WTC11 (cell line): ENCODE data around the gene TMEM167A. TPM values are rescaled to one million over a fixed set of nuclear protein-coding genes. Genes with fewer than 3 reads are reported as not detected.

Experiments used
- ATAC-seq: fragments of 200-7000 bp; cut with Tn5 transposase; 2 replicates; pipeline ENCODE4 v1.10.0; 2021; ENCODE audit warnings: mild to moderate bottlenecking, moderate library complexity
- CTCF ChIA-PET: fragments of 300-600 bp; sonication (Branson Sonifier 250); formaldehyde crosslinking; loops from one replicate; lab custom pipeline; 2021; ENCODE audit warnings: antibody characterized with exemption; lab: Charles Lee
- POLR2A ChIA-PET: fragments of 350-600 bp; sonication (Branson Sonifier 250); formaldehyde crosslinking; loops from one replicate; lab custom pipeline; 2021; ENCODE audit warnings: antibody characterized with exemption; lab: Charles Lee
- DNase-seq: peaks from one replicate; pipeline ENCODE4 v3.0.0; 2021; ENCODE audit warnings: low spot score
- H3K27ac Mint-ChIP-seq: 2 replicates; pipeline ENCODE4 v1.8.0; 2021; ENCODE audit warnings: mixed read lengths
- H3K27me3 Mint-ChIP-seq: 2 replicates; pipeline ENCODE4 v1.8.0; 2021; ENCODE audit warnings: low read depth, mild to moderate bottlenecking, moderate library complexity, mixed read lengths
- H3K36me3 Mint-ChIP-seq: 2 replicates; pipeline ENCODE4 v1.8.0; 2021; ENCODE audit warnings: mixed read lengths
- H3K4me1 Mint-ChIP-seq: 2 replicates; pipeline ENCODE4 v1.8.0; 2022; ENCODE audit warnings: mixed read lengths
- H3K4me3 Mint-ChIP-seq: 2 replicates; pipeline ENCODE4 v1.8.0; 2021; ENCODE audit warnings: mild to moderate bottlenecking, moderate library complexity, mixed read lengths
- H3K9me3 Mint-ChIP-seq: 2 replicates; pipeline ENCODE4 v1.8.0; 2021; ENCODE audit warnings: mixed read lengths
- ATF6 ChIP-seq: sonication (generic); formaldehyde crosslinking; IDR thresholded peaks from 2 replicates; pipeline ENCODE4 v1.8.1; 2023; ENCODE audit warnings: mild to moderate bottlenecking, missing genetic modification reagents
- CBFB ChIP-seq: sonication (generic); formaldehyde crosslinking; IDR thresholded peaks from 2 replicates; pipeline ENCODE4 v1.8.1; 2022; ENCODE audit warnings: mild to moderate bottlenecking, low read depth, missing genetic modification reagents
- E2F5 ChIP-seq: sonication (generic); formaldehyde crosslinking; IDR thresholded peaks from 2 replicates; pipeline ENCODE4 v1.8.1; 2022; ENCODE audit warnings: mild to moderate bottlenecking, moderate library complexity, missing genetic modification reagents
- HMGXB4 ChIP-seq: sonication (generic); formaldehyde crosslinking; IDR thresholded peaks from 2 replicates; pipeline ENCODE4 v1.8.1; 2023; ENCODE audit warnings: mild to moderate bottlenecking, moderate library complexity, missing genetic modification reagents
- JAZF1 ChIP-seq: fragments of 250-450 bp; sonication (Bioruptor Pico); IDR thresholded peaks from 2 replicates; pipeline ENCODE4 v1.9.0; 2021; ENCODE audit warnings: moderate library complexity, mild to moderate bottlenecking, inconsistent platforms
- MAX ChIP-seq: sonication (generic); formaldehyde crosslinking; IDR thresholded peaks from 2 replicates; pipeline ENCODE4 v1.8.0; 2022; ENCODE audit warnings: mild to moderate bottlenecking, missing genetic modification reagents
- NR1H2 ChIP-seq: sonication (generic); formaldehyde crosslinking; IDR thresholded peaks from 2 replicates; pipeline ENCODE4 v1.9.0; 2021; ENCODE audit warnings: mild to moderate bottlenecking, moderate library complexity, missing genetic modification reagents
- RORB ChIP-seq: fragments of 250-450 bp; sonication (Bioruptor Pico); IDR thresholded peaks from 2 replicates; pipeline ENCODE4 v1.9.0; 2021; ENCODE audit warnings: mild to moderate bottlenecking
- SMAD4 ChIP-seq: sonication (generic); formaldehyde crosslinking; IDR thresholded peaks from 2 replicates; pipeline ENCODE4 v1.8.0; 2022; ENCODE audit warnings: mild to moderate bottlenecking, missing genetic modification reagents
- TEAD1 ChIP-seq: sonication (generic); formaldehyde crosslinking; IDR thresholded peaks from 2 replicates; pipeline ENCODE4 v1.8.0; 2022; ENCODE audit warnings: mild to moderate bottlenecking, missing genetic modification reagents
- TEAD4 ChIP-seq: sonication (generic); formaldehyde crosslinking; IDR thresholded peaks from 2 replicates; pipeline ENCODE4 v1.8.0; 2022; ENCODE audit warnings: mild to moderate bottlenecking, missing genetic modification reagents
- USF1 ChIP-seq: sonication (generic); formaldehyde crosslinking; IDR thresholded peaks from 2 replicates; pipeline ENCODE4 v1.8.0; 2022; ENCODE audit warnings: mild to moderate bottlenecking, missing genetic modification reagents
- USF2 ChIP-seq: sonication (generic); formaldehyde crosslinking; IDR thresholded peaks from 2 replicates; pipeline ENCODE4 v1.8.1; 2023; ENCODE audit warnings: mild to moderate bottlenecking, missing genetic modification reagents, moderate library complexity
- ZBTB21 ChIP-seq: sonication (generic); formaldehyde crosslinking; IDR thresholded peaks from 2 replicates; pipeline ENCODE4 v1.8.1; 2023; ENCODE audit warnings: mild to moderate bottlenecking, missing genetic modification reagents, borderline replicate concordance
- ZNF219 ChIP-seq: sonication (generic); formaldehyde crosslinking; IDR thresholded peaks from 2 replicates; pipeline ENCODE4 v1.8.0; 2023; ENCODE audit warnings: missing genetic modification reagents, mild to moderate bottlenecking, borderline replicate concordance
- ZNF232 ChIP-seq: sonication (generic); formaldehyde crosslinking; IDR thresholded peaks from 2 replicates; pipeline ENCODE4 v1.8.0; 2022; ENCODE audit warnings: mild to moderate bottlenecking, missing genetic modification reagents
- ZNF423 ChIP-seq: fragments of 250-450 bp; sonication (Bioruptor Pico); IDR thresholded peaks from 2 replicates; pipeline ENCODE4 v2.1.2; 2022; ENCODE audit warnings: mild to moderate bottlenecking, moderate library complexity
- ZNF512 ChIP-seq: sonication (generic); formaldehyde crosslinking; IDR thresholded peaks from 2 replicates; pipeline ENCODE4 v1.8.1; 2022; ENCODE audit warnings: missing genetic modification reagents, borderline replicate concordance
- ZNF532 ChIP-seq: fragments of 250-450 bp; sonication (Bioruptor Pico); IDR thresholded peaks from 2 replicates; pipeline ENCODE4 v1.9.0; 2021; ENCODE audit warnings: mild to moderate bottlenecking, borderline replicate concordance
- total RNA-seq: library from RNA; stranded (reverse); gene quantifications from 3 replicates; pipeline ENCODE4 v1.2.3, GENCODE V29; 2021

Gene TMEM167A
- total RNA-seq, 1 experiment from 2014 or later: 165 TPM

GRCh38 chr5:83059341-83059740 is 17.9 kb downstream of the TMEM167A start:
- ChIA-PET CTCF (no interaction called here), POLR2A (no interaction called here)
- DNase-seq (no peak), ATAC-seq (no peak)
- peaks cover 8% of the 10 kb centered on the region; the same call in 1 of the 2 replicates for H3K4me1 Mint-ChIP-seq
- H3K27ac Mint-ChIP-seq: no peak overlapping the region; the same call in 1 of the 2 replicates
- no peaks in the 10 kb centered on the region for H3K9me3 Mint-ChIP-seq
- no peak for TF ChIP-seq JAZF1
- no peak for TF ChIP-seq TEAD1 (CRISPR knock-in tag)
- TF ChIP-seq ZNF512 (CRISPR knock-in tag): no peak
- no peak for TF ChIP-seq ZBTB21 (CRISPR knock-in tag)
- TF ChIP-seq ZNF219 (CRISPR knock-in tag): no peak
- no peak for TF ChIP-seq ATF6 (CRISPR knock-in tag)
- no peak for TF ChIP-seq ZNF423
- no peaks in the 10 kb centered on the region for H3K27me3 Mint-ChIP-seq
- no peak overlapping the region for H3K4me3 Mint-ChIP-seq
- H3K36me3 Mint-ChIP-seq: peaks cover 51% of the 10 kb centered on the region

- ATAC-seq (no peak), DNase-seq (no peak)
- CTCF ChIA-PET: interaction anchor here (0.6 kb wide), 1 partner anchor 1260 kb away, joined by 4 read pairs; no protein-coding TSS in a partner anchor
- peaks cover 54% of the 10 kb centered on the region for H3K36me3 Mint-ChIP-seq
- no peak for TF ChIP-seq NR1H2
- TF ChIP-seq ZNF532 (CRISPR knock-in tag): no peak
- no peak overlapping the region for H3K27ac Mint-ChIP-seq
- H3K4me1 Mint-ChIP-seq: peaks cover 8% of the 10 kb centered on the region; the same call in 1 of the 2 replicates
- no peak overlapping the region for H3K4me3 Mint-ChIP-seq
- H3K9me3 Mint-ChIP-seq: no peaks in the 10 kb centered on the region
- POLR2A ChIA-PET: no interaction called here
- no peaks in the 10 kb centered on the region for H3K27me3 Mint-ChIP-seq
These were observed 18.5 kb downstream of the TMEM167A start for GRCh38 chr5:83058726-83059125.

GRCh38 chr5:83055166-83055565 is 22.0 kb downstream of the TMEM167A start:
- Mint-ChIP-seq H3K27ac (peak overlapping the region; percentile 61), H3K36me3 (peaks cover 41% of the 10 kb centered on the region)
- POLR2A ChIA-PET: no interaction called here

More at GRCh38 chr5:83055166-83055565, 22.0 kb downstream of the TMEM167A start:
- Mint-ChIP-seq H3K27me3 (no peaks in the 10 kb centered on the region), H3K4me3 (no peak overlapping the region), H3K9me3 (no peaks in the 10 kb centered on the region), H3K4me1 (peaks cover 8% of the 10 kb centered on the region; the same call in 1 of the 2 replicates)
- ATAC-seq: no peak
- no peak for DNase-seq
- TF ChIP-seq TEAD4 (no peak), E2F5 (CRISPR knock-in tag) (no peak), USF2 (CRISPR knock-in tag) (no peak), SMAD4 (CRISPR knock-in tag) (no peak), RORB (no peak), ZNF232 (CRISPR knock-in tag) (no peak), HMGXB4 (CRISPR knock-in tag) (no peak), USF1 (CRISPR knock-in tag) (no peak), MAX (CRISPR knock-in tag) (no peak), TEAD1 (CRISPR knock-in tag) (no peak), CBFB (CRISPR knock-in tag) (no peak)
- CTCF ChIA-PET: no interaction called here
